ENCODE data around the gene XNDC1N. TPM values are rescaled to one million over a fixed set of nuclear protein-coding genes. Genes with fewer than 3 reads are reported as not detected.

XNDC1N gene
- polyA plus RNA-seq, 1 experiment, result 4.5 TPM

GRCh38 chr11:71951741-71952310 is 23.4 kb upstream of the XNDC1N start:
- no peak for TF ChIP-seq CTCF (IDR thresholded peaks at IDR 0.05; ENCODE audit: insufficient read depth, low read depth, low read length)
- Histone ChIP-seq H3K36me3 (ENCODE audit: control insufficient read depth, insufficient read depth, low read length) (no peaks in the 10 kb centered on the region), H3K4me3 (ENCODE audit: low read depth, low read length) (no peak overlapping the region), H3K27me3 (ENCODE audit: control insufficient read depth, insufficient read depth, low read length) (no peaks in the 10 kb centered on the region)
- ChIA-PET POLR2A (no interaction called here), CTCF (no interaction called here)
- no peak for DNase-seq (ENCODE audit: low read depth)

- Histone ChIP-seq H3K36me3 (ENCODE audit: control insufficient read depth, insufficient read depth, low read length) (no peaks in the 10 kb centered on the region), H3K27me3 (ENCODE audit: control insufficient read depth, insufficient read depth, low read length) (no peaks in the 10 kb centered on the region), H3K4me3 (ENCODE audit: low read depth, low read length) (no peak overlapping the region)
- ChIA-PET POLR2A (no interaction called here), CTCF (no interaction called here)
- TF ChIP-seq CTCF (IDR thresholded peaks at IDR 0.05; ENCODE audit: insufficient read depth, low read depth, low read length), result no peak
- DNase-seq (ENCODE audit: low read depth), result no peak
These were observed 20.6 kb upstream of the XNDC1N start for GRCh38 chr11:71949034-71949433.

- H3K27me3 ChIP-seq (ENCODE audit: control insufficient read depth, insufficient read depth, low read length), result no peaks in the 10 kb centered on the region
- DNase-seq (ENCODE audit: low read depth), result no peak
- POLR2A ChIA-PET, result no interaction called here
- no peak overlapping the region for H3K4me3 ChIP-seq (ENCODE audit: low read depth, low read length)
- H3K36me3 ChIP-seq (ENCODE audit: control insufficient read depth, insufficient read depth, low read length), result no peaks in the 10 kb centered on the region
- TF ChIP-seq CTCF (IDR thresholded peaks at IDR 0.05; ENCODE audit: insufficient read depth, low read depth, low read length), result no peak
- CTCF ChIA-PET, result interaction anchor here (0.9 kb wide), 1 partner anchor 29 kb away, joined by 3 read pairs; no protein-coding TSS in a partner anchor
These were observed 20.1 kb upstream of the XNDC1N start for GRCh38 chr11:71948314-71949027.

- POLR2A ChIA-PET, result no interaction called here
- Histone ChIP-seq H3K36me3 (ENCODE audit: control insufficient read depth, insufficient read depth, low read length) (no peaks in the 10 kb centered on the region), H3K27me3 (ENCODE audit: control insufficient read depth, insufficient read depth, low read length) (no peaks in the 10 kb centered on the region), H3K4me3 (ENCODE audit: low read depth, low read length) (no peak overlapping the region)
- CTCF ChIA-PET, result no interaction called here
- no peak for DNase-seq (ENCODE audit: low read depth)
- no peak for TF ChIP-seq CTCF (IDR thresholded peaks at IDR 0.05; ENCODE audit: insufficient read depth, low read depth, low read length)
These were observed 19.1 kb upstream of the XNDC1N start for GRCh38 chr11:71947498-71947897.

GRCh38 chr11:71946144-71946571 is 17.8 kb upstream of the XNDC1N start:
- H3K27me3 ChIP-seq (ENCODE audit: control insufficient read depth, insufficient read depth, low read length), result no peaks in the 10 kb centered on the region
- CTCF ChIA-PET, result interaction anchor here (0.5 kb wide), 1 partner anchor 54 kb away, joined by 3 read pairs; no protein-coding TSS in a partner anchor
- no peak overlapping the region for H3K4me3 ChIP-seq (ENCODE audit: low read depth, low read length)
- DNase-seq (ENCODE audit: low read depth), result no peak
- POLR2A ChIA-PET, result no interaction called here
- no peak for TF ChIP-seq CTCF (IDR thresholded peaks at IDR 0.05; ENCODE audit: insufficient read depth, low read depth, low read length)
- no peaks in the 10 kb centered on the region for H3K36me3 ChIP-seq (ENCODE audit: control insufficient read depth, insufficient read depth, low read length)
